A673 (cell line): ENCODE data around the gene FLVCR2. TPM values are rescaled to one million over a fixed set of nuclear protein-coding genes. Genes with fewer than 3 reads are reported as not detected.

ENCODE experiments used
- BruUV-seq: library from RNA; stranded (reverse); fragments of 400-500 nt; replicated peaks from 2 replicates; lab custom pipeline; 2021; lab: Mats Ljungman, UMichigan
- CTCF ChIA-PET: fragments of 300-600 bp; sonication (Branson Sonifier 250); formaldehyde crosslinking; loops from one replicate; lab custom pipeline; 2022; ENCODE audit warnings: antibody characterized with exemption; lab: Charles Lee
- POLR2A ChIA-PET: fragments of 300-600 bp; sonication (Branson Sonifier 250); formaldehyde crosslinking; loops from one replicate; lab custom pipeline; 2022; ENCODE audit warnings: antibody characterized with exemption; ENCODE audit not compliant: low non-redundant PET; lab: Charles Lee
- DNase-seq: peaks from one replicate; pipeline ENCODE4 v3.0.0-alpha.2; 2015; ENCODE audit warnings: low spot score
- H3K27ac ChIP-seq: fragments of 200-600 bp; sonication (generic); 2 replicates; pipeline ENCODE4 v1.5.1; 2016; ENCODE audit warnings: mixed run types, low read depth, mild to moderate bottlenecking, mixed read lengths, antibody characterized with exemption, low read length; ENCODE audit not compliant: poor library complexity, severe bottlenecking
- H3K27me3 ChIP-seq: fragments of 200-600 bp; sonication (generic); replicated peaks from 2 replicates; pipeline ENCODE4 v1.6.1; 2017; ENCODE audit warnings: mixed run types, low read depth, mild to moderate bottlenecking, mixed read lengths, antibody characterized with exemption, low read length; ENCODE audit not compliant: insufficient read depth, poor library complexity
- H3K36me3 ChIP-seq: fragments of 200-600 bp; sonication (generic); 2 replicates; pipeline ENCODE4 v1.6.1; 2016; ENCODE audit warnings: mixed run types, mild to moderate bottlenecking, mixed read lengths, antibody characterized with exemption, low read length; ENCODE audit not compliant: insufficient read depth, poor library complexity, severe bottlenecking
- H3K4me1 ChIP-seq: fragments of 200-600 bp; sonication (generic); 2 replicates; pipeline ENCODE4 v1.6.1; 2017; ENCODE audit warnings: mixed run types, mild to moderate bottlenecking, mixed read lengths, antibody characterized with exemption, low read length; ENCODE audit not compliant: insufficient read depth, poor library complexity, severe bottlenecking
- H3K4me3 ChIP-seq: fragments of 200-600 bp; sonication (generic); 2 replicates; pipeline ENCODE4 v1.5.1; 2016; ENCODE audit warnings: low read depth, mixed run types, mild to moderate bottlenecking, mixed read lengths, low read length; ENCODE audit not compliant: poor library complexity, severe bottlenecking
- H3K9me3 ChIP-seq: fragments of 200-600 bp; sonication (generic); 2 replicates; pipeline ENCODE4 v1.6.1; 2016; ENCODE audit warnings: mixed run types, low read depth, mild to moderate bottlenecking, mixed read lengths, antibody characterized with exemption, low read length; ENCODE audit not compliant: poor library complexity, severe bottlenecking
- EZH2 ChIP-seq: fragments of 200-600 bp; sonication (generic); IDR thresholded peaks from 2 replicates; pipeline ENCODE4 v1.6.1; 2017; ENCODE audit warnings: borderline replicate concordance, low read depth, mild to moderate bottlenecking, mixed read lengths, antibody characterized with exemption, low read length; ENCODE audit not compliant: poor library complexity, severe bottlenecking
- intact Hi-C: fragments of 100-400 bp; cut with micrococcal nuclease; formaldehyde crosslinking; loops from one replicate; pipeline ENCODE4 v1.10.0; 2022; ENCODE audit not compliant: unreplicated experiment
- total RNA-seq: library from RNA; stranded (reverse); gene quantifications from 2 replicates; pipeline ENCODE4 v1.2.3, GENCODE V29; 2021
- TF ChIP-seq, protein P1 (sequence below): fragments of 300-800, 200-600 bp; sonication (generic); conservative IDR thresholded peaks from 2 replicates; pipeline ENCODE4 v1.5.1; 2017; ENCODE audit warnings: low read depth, mild to moderate bottlenecking, antibody characterized with exemption, low read length, moderate library complexity, mixed read lengths

Gene FLVCR2
- total RNA-seq, 1 experiment from 2014 or later, result 3.5 TPM

- Histone ChIP-seq H3K4me3 (no peak overlapping the region), H3K36me3 (peaks cover 76% of the 10 kb centered on the region), H3K27ac (no peak overlapping the region), H3K27me3 (no peaks in the 10 kb centered on the region), H3K9me3 (no peaks in the 10 kb centered on the region), H3K4me1 (no peaks in the 10 kb centered on the region)
- DNase-seq, result peak; percentile 63
- ChIA-PET CTCF (interaction anchor here (1.5 kb wide), 1 partner anchor 76 kb away, joined by 7 read pairs; the partner anchor contains the start of gene FLVCR2), POLR2A (no interaction called here)
- intact Hi-C loops, result loop anchor here (2.0 to 5.0 kb wide), 2 partner anchors 77 to 347 kb away; partner anchors contain the start of gene FLVCR2
- no peak for TF ChIP-seq EZH2
- TF ChIP-seq, protein P1, sequence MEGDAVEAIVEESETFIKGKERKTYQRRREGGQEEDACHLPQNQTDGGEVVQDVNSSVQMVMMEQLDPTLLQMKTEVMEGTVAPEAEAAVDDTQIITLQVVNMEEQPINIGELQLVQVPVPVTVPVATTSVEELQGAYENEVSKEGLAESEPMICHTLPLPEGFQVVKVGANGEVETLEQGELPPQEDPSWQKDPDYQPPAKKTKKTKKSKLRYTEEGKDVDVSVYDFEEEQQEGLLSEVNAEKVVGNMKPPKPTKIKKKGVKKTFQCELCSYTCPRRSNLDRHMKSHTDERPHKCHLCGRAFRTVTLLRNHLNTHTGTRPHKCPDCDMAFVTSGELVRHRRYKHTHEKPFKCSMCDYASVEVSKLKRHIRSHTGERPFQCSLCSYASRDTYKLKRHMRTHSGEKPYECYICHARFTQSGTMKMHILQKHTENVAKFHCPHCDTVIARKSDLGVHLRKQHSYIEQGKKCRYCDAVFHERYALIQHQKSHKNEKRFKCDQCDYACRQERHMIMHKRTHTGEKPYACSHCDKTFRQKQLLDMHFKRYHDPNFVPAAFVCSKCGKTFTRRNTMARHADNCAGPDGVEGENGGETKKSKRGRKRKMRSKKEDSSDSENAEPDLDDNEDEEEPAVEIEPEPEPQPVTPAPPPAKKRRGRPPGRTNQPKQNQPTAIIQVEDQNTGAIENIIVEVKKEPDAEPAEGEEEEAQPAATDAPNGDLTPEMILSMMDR, result peak; percentile 97
- no TSS peak for BruUV-seq
Observed at GRCh38 chr14:75654127-75654732, 75.8 kb downstream of the FLVCR2 start.

DNA sequence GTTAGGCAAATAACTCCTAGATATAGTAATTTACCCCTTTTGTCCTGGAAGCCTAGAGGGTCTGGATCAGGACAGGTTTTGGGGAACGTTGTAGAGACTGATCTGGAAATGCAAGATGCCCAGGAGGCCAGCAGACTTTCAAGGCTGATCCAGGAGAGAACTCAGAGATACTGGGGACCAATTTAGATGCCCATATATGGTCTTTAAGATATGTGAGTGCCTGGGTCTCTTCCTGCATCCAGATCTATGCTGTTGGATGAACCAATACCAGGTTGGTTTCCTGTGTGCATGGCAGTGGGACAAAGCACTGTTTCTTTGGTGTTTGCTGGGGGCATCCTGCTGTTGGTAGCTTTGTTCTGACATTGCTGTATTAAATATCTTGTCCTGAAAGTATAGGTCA, 76.8 kb downstream of the FLVCR2 start:
- Histone ChIP-seq H3K36me3 (peaks cover 66% of the 10 kb centered on the region), H3K27ac (no peak overlapping the region), H3K4me1 (no peaks in the 10 kb centered on the region), H3K4me3 (no peak overlapping the region), H3K9me3 (no peaks in the 10 kb centered on the region), H3K27me3 (no peaks in the 10 kb centered on the region)
- DNase-seq, result no peak
- ChIA-PET POLR2A (no interaction called here), CTCF (interaction anchor here (1.5 kb wide), 1 partner anchor 77 kb away, joined by 7 read pairs; the partner anchor contains the start of gene FLVCR2)
- TF ChIP-seq, protein P1, result no peak
- no peak for TF ChIP-seq EZH2
- intact Hi-C loops, result loop anchor here (2.0 kb wide), 1 partner anchor 348 kb away; no protein-coding TSS in a partner anchor
- BruUV-seq, result no TSS peak

DNA sequence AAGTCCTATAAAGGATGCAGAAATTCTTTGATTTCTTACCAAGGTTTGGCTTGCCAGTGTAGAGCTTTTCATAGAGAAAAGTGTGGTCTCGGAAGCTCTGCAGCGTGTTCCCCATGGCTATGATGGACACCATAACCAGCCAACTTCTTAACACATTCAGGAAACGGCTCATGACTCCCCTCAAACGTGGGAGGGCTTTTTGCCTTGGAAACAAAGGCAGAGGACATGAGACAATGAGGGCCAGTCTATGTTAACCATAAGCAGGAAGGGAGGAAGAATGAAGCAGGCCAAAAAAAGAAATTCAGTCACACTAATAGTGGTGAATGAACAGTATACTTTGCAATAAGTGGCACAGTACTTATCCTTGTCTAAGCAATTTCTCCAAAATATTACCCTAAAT, 78.9 kb downstream of the FLVCR2 start:
- H3K36me3 ChIP-seq, result peaks cover 45% of the 10 kb centered on the region
- BruUV-seq, result no TSS peak
- no peak for DNase-seq
- ChIA-PET CTCF (interaction anchor here (0.6 kb wide), 1 partner anchor 113 kb away, joined by 8 read pairs; no protein-coding TSS in a partner anchor), POLR2A (interaction anchor here (0.6 kb wide), 1 partner anchor 674 kb away, joined by 3 read pairs; no protein-coding TSS in a partner anchor)
- H3K9me3 ChIP-seq, result no peaks in the 10 kb centered on the region
- H3K27ac ChIP-seq, result no peak overlapping the region
- no peaks in the 10 kb centered on the region for H3K27me3 ChIP-seq
- H3K4me1 ChIP-seq, result no peaks in the 10 kb centered on the region
- TF ChIP-seq EZH2, result no peak
- TF ChIP-seq, protein P1, result no peak
- intact Hi-C loops, result no loop called here
- H3K4me3 ChIP-seq, result no peak overlapping the region
